ENCODE results near the gene RAET1G.

Gene RAET1G

DNA sequence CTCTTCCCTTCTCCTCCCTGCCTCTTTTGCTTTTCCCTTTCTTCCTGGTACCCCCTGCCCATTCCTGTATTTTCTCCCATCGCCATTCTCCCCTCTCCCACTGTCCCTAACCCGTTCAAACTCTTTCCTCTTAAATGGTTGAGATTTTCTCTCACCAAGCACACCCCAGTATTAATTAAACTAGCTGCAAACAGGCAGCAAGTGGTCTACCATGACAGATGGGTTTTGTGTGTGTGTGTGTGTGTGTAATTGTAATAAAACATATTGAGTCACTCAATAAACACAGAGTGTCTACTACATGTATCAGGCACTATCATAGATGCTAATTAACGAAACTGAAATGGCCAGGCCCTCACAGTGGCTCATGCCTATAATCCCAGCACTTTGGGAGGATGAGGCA is 31.7 kb downstream of the RAET1G start:
- DNase-seq: no peak

GRCh38 chr6:149890629-149891045 is 32.3 kb downstream of the RAET1G start:
- DNase-seq: no peak

DNA sequence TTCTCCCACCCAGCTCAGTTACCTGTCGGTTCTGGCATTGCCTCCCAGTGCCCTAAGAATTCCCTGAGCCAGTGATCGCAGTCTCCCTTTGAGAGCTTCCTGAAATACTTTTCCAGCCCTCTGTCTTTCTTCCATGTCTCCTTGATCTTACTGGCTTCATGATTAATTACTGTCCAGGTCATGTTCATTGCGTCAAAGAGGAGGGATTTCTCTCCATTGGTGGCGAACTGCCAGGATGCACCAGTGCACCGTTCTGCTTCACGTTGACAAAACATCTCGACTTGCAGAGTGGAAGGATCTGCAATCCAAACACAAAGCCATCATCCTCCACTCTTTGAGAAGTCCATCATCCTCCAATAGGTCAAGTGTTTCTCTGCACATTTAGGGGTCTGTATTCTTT is 33.6 kb downstream of the RAET1G start:
- DNase-seq: no peak

DNA sequence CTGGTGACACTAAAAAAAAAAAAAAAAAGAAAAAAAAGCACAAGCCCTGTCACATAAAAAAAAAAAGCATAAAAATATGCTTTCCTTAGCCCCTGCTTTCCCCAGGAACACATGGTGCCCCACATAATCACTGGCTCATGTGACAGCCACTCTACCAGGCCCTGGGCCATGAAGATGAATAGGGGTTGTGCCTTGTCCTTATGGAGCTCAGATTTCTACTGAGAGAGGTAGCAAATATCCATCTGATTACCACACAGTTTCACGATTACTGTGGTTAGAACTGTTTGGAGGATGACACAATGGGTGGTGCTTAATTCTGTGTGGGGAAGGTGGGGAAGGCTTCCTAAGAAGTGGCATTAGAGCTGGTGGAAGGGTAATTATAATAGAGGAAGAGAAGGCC is 34.3 kb downstream of the RAET1G start:
- DNase-seq: no peak

GRCh38 chr6:149888093-149888492 is 34.8 kb downstream of the RAET1G start:
- no peak for DNase-seq

DNA sequence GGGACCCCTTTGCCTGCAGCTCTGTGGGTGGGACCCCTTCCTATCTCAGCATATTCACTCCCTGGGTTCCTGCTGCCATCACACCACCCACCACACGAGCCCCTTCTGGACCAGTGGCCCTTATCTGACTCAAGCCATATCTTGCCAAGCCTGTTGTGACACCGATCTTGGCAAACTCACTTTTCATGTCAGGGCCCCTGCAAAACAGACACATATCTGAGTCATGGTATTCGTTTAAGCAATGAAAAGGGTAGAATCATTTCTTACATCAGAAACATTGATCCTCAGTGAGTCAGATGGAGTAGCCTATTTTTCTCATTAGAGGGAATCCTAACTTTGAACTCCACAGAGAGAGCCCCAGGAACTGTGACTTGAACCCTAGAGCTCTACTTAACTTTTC is 35.6 kb downstream of the RAET1G start:
- DNase-seq: no peak

- no peak for DNase-seq
These were observed 37.0 kb downstream of the RAET1G start for GRCh38 chr6:149885888-149886287.

DNA sequence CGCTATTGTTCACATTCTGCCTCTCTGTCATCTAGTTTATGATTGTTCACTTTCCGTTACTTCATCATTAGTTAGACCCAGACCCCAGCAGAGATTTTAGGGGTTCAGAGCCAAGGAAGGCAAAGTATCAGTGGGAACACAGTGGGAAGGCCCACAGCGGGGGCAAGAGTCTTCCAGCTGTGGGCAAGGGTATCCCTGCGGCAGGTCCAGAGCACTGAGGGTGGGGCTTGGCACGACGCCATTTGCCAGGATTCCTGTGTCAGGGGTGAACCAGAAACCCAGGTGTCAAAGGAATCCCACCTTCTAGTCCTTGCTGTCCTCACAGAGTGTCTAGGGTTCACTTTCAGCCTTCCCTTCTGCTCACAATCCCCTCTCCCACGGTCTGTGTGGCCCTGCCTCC is 38.3 kb downstream of the RAET1G start:
- DNase-seq: no peak

DNA sequence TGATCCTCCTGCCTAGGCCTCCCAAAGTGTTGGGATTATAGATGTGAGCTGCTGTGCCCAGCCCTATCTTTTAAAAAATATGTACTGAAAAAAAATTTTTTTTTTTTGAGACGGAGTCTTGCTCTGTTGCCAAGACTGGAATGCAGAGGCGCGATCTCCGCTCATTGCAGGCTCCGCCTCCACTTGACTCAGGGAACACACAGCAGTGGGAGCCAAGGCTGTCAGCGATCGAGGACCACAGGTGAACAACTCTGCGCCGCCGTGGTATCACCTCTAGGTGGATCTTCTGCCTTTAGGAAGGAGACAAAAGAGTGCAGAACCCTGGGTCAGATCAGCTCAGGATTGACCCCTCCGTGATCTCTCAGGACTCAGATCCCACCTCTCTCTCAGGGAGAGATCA is 38.7 kb downstream of the RAET1G start:
- no peak for DNase-seq

GRCh38 chr6:149881860-149882259 is 41.1 kb downstream of the RAET1G start:
- DNase-seq: no peak

GRCh38 chr6:149881066-149881766 is 41.7 kb downstream of the RAET1G start:
- DNase-seq: no peak

GRCh38 chr6:149877659-149878058 is 45.3 kb downstream of the RAET1G start:
- no peak for DNase-seq

DNA sequence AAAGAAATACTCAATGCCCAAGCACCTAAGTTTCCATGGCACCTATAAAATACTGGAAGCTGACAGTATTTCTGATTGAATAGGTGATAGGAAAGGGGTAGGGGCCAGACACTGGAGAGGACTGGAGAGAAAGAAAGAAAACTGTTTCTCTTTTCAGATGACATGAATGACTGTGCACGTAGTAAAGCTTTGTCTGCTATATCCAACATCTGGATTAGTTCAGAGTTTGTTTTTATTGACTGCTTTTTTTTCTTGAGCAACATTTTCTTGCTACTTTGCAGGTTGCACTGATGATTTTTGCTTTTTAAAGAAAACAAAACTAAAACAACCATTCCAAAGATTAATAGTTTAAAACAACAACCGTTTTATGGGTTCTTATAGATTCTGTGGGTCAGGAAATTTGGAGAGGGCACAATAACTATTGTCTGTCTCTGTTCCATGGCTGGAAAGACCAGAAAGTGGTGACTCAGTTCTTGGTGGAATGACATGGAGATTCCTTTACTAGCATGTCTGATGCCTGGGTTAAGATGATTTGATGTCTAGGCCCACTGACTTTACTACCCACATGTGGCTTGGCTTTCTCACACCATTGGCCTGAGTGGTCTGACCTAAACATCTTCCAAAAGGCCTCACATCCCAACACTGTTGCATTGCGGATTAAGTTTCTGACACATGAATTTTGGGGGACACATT is 46.5 kb downstream of the RAET1G start:
- DNase-seq: no peak

GRCh38 chr6:149872233-149872632 is 50.7 kb downstream of the RAET1G start:
- DNase-seq: no peak

DNA sequence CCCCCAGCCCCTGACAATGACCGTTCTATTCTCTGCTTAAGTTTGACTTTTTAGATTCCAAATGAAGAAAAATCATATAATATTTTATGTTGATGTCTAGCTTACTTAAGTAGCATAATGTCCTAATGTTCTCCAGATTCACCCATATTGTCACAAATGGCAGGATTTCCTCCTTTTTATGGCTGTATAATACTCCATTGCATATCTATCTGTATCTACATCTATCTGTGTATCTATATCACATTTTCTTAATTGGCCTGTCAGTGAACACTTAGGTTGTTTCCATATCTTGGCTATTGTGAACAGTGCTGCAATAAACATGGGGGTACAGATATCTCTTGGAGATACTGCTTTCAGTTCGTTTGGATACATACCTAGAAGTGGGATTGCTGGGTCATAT is 51.7 kb downstream of the RAET1G start:
- no peak for DNase-seq

DNA sequence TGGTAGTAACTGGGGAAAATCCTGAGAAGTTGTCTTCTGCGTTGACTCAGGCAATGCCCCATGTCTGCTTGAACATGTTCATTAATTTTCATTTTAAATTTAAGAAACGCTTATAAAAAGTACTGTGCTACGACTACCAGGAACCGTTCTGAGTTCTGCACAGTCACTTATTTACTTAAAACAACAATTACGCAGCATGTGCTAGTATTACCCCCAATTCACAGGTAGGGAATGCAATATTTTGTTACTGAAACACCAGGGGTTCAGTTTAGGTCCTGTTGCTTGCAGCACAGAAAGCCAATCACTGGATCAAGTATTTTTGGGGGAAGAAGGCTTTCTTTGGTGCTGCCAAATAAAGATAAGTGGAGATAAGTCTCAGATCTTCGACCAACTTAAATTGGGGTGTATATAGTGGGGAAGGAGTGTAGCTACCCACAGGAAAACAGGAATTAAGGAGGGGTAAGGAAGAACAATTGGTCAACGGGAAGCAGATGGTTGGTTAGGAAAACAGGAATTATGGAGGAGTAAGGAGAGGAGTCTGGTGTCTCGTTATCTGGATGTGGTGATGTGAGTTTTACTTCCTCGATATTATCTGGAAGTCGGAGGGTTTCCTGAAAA is 53.5 kb downstream of the RAET1G start:
- no peak for DNase-seq

DNA sequence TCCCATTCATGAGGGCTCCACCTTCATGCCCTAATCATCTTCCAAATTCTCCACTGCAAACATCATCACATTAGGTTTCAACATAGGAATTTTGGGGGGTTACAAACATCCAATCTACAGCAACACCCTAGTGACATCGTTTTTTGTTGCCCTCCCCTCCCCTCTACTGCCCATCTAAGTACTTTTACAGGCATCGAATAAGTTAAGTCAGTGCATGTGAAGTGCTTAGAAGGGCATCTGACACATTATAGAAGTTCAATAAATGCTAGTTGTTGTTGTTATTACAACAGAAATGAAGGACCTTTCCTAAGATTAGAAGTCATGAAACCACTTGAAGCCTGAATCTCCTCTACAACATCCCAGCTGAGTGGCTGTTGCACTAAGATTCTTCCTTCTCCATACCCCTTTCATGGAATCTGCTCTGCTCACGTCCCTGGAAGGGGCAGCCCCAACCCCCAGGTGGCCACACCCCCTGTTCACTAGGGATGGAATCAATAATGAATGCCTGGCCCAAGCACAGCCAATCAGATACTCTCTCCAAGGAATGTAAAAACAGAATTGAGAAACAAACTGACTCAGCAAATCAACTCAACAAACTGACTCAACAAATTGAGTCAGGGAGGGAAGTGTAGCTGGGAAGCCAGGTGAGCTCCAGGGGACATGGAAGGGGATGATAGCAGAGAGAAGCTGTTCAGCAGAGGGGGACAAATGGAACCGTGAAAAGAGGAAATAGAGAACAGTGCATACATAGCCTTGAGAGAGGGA is 54.9 kb downstream of the RAET1G start:
- no peak for DNase-seq

Measured in NCI-H748 treated with DMSO at 0.1 percent for 48 hours (cell line).